Activated gamma-delta T cell (primary cell): Measurements from ENCODE around the gene PSMC3IP.

ENCODE experiments used
- DNase-seq: peaks from one replicate; lab custom pipeline; 2025; lab: John Stamatoyannopoulos, UW

Gene PSMC3IP

GRCh38 chr17:42585353-42585752 lies 7.8 kb upstream of the PSMC3IP start:
- no peak for DNase-seq

- no peak for DNase-seq
Observed at GRCh38 chr17:42584880-42585279, 7.4 kb upstream of the PSMC3IP start.

- no peak for DNase-seq
Observed at GRCh38 chr17:42581744-42582270, 4.3 kb upstream of the PSMC3IP start.

- no peak for DNase-seq
Observed at GRCh38 chr17:42579794-42580551, 2.4 kb upstream of the PSMC3IP start.

GRCh38 chr17:42578282-42578869 lies 847 bp upstream of the PSMC3IP start:
- DNase-seq = no peak

- DNase-seq = no peak
Observed at GRCh38 chr17:42577140-42577531, 393 bp downstream of the PSMC3IP start.

- DNase-seq = no peak
Observed at GRCh38 chr17:42574463-42574862, 3.1 kb downstream of the PSMC3IP start.

GRCh38 chr17:42573095-42573494 lies 4.4 kb downstream of the PSMC3IP start:
- no peak for DNase-seq

- no peak for DNase-seq
Observed at GRCh38 chr17:42571435-42572225, 5.9 kb downstream of the PSMC3IP start.

- DNase-seq = no peak
Observed at GRCh38 chr17:42568341-42569111, 9.0 kb downstream of the PSMC3IP start.

GRCh38 chr17:42566883-42567573 lies 10.5 kb downstream of the PSMC3IP start, which contains the start of gene MLX:
MLX (plus strand) TSS chr17:42567100; CDS start chr17:42567125, 25 bp downstream.
- DNase-seq = peak; percentile 90

GRCh38 chr17:42566215-42566882 lies 11.2 kb downstream of the PSMC3IP start:
- no peak for DNase-seq

- no peak for DNase-seq
Observed at GRCh38 chr17:42565523-42566214, 11.9 kb downstream of the PSMC3IP start.

- DNase-seq = no peak
Observed at GRCh38 chr17:42564815-42565522, 12.6 kb downstream of the PSMC3IP start.

- DNase-seq = no peak
Observed at GRCh38 chr17:42563950-42564349, 13.6 kb downstream of the PSMC3IP start.

- no peak for DNase-seq
Observed at GRCh38 chr17:42563543-42563942, 14.0 kb downstream of the PSMC3IP start.

GRCh38 chr17:42563143-42563509 lies 14.4 kb downstream of the PSMC3IP start:
- DNase-seq = no peak

GRCh38 chr17:42562388-42563142 lies 15.0 kb downstream of the PSMC3IP start:
- no peak for DNase-seq
